ENCODE data around the gene EML5.

GRCh38 chr14:88831284-88831683 is 38.5 kb upstream of the EML5 start:
- TF ChIP-seq CTCF (IDR thresholded peaks at IDR 0.05) = no peak
- TF ChIP-seq POLR2A (IDR thresholded peaks at IDR 0.05) = no peak
